Neural progenitor cell (in vitro differentiated cells): ENCODE measurements around the gene CELSR1. TPM values are rescaled to one million over a fixed set of nuclear protein-coding genes. Genes with fewer than 3 reads are reported as not detected.

Source experiments
- DNase-seq: peaks from one replicate; pipeline ENCODE4 v3.0.0-alpha.2; 2016; ENCODE audit warnings: low spot score
- H2AFZ ChIP-seq: fragments of 200-600 bp; sonication (generic); replicated peaks from 2 replicates; pipeline ENCODE4 v1.6.1; 2016; ENCODE audit warnings: antibody characterized with exemption
- H3F3A ChIP-seq: fragments of 200-600 bp; sonication (generic); 2 replicates; pipeline ENCODE4 v1.6.1; 2016; ENCODE audit warnings: antibody characterized with exemption, low read depth
- H3K27ac ChIP-seq: fragments of 200-600 bp; sonication (generic); 2 replicates; pipeline ENCODE4 v1.5.1; 2016; ENCODE audit warnings: mild to moderate bottlenecking
- H3K27me3 ChIP-seq: fragments of 200-600 bp; sonication (generic); 2 replicates; pipeline ENCODE4 v1.6.1; 2016; ENCODE audit warnings: mild to moderate bottlenecking, moderate library complexity
- H3K36me3 ChIP-seq: fragments of 200-600 bp; sonication (generic); 2 replicates; pipeline ENCODE4 v1.5.1; 2016
- H3K4me1 ChIP-seq: fragments of 200-600 bp; sonication (generic); 2 replicates; pipeline ENCODE4 v1.6.1; 2016; ENCODE audit warnings: mixed run types
- H3K4me2 ChIP-seq: fragments of 200-600 bp; sonication (generic); 2 replicates; pipeline ENCODE4 v1.6.1; 2016
- H3K4me3 ChIP-seq: fragments of 200-600 bp; sonication (generic); 2 replicates; pipeline ENCODE4 v1.5.1; 2016
- H3K79me2 ChIP-seq: fragments of 200-600 bp; sonication (generic); 2 replicates; pipeline ENCODE4 v1.6.1; 2016; ENCODE audit warnings: low read depth
- H3K9ac ChIP-seq: fragments of 200-600 bp; sonication (generic); 2 replicates; pipeline ENCODE4 v1.6.1; 2016
- H3K9me3 ChIP-seq: fragments of 200-600 bp; sonication (generic); 2 replicates; pipeline ENCODE4 v1.5.1; 2016; ENCODE audit warnings: low read depth
- H4K20me1 ChIP-seq: fragments of 200-600 bp; sonication (generic); 2 replicates; pipeline ENCODE4 v1.6.1; 2016; ENCODE audit warnings: low read depth
- H3K27ac Mint-ChIP-seq: 3 replicates; pipeline ENCODE4 v1.8.0; 2021; ENCODE audit warnings: mixed read lengths
- H3K27me3 Mint-ChIP-seq: 2 replicates; pipeline ENCODE4 v1.8.0; 2022; ENCODE audit warnings: low read depth, mild to moderate bottlenecking, inconsistent platforms, moderate library complexity, mixed read lengths; ENCODE audit not compliant: insufficient read depth
- H3K36me3 Mint-ChIP-seq: 3 replicates; pipeline ENCODE4 v1.8.0; 2021; ENCODE audit warnings: mixed read lengths
- H3K4me1 Mint-ChIP-seq: 3 replicates; pipeline ENCODE4 v1.8.0; 2021; ENCODE audit warnings: mixed read lengths
- H3K4me3 Mint-ChIP-seq: 3 replicates; pipeline ENCODE4 v1.8.0; 2021; ENCODE audit warnings: mild to moderate bottlenecking, moderate library complexity, mixed read lengths
- H3K9me3 Mint-ChIP-seq: 3 replicates; pipeline ENCODE4 v1.8.0; 2020; ENCODE audit warnings: mixed read lengths
- EZH2 ChIP-seq: fragments of 200-600 bp; sonication (generic); IDR thresholded peaks from 2 replicates; pipeline ENCODE4 v1.6.1; 2017; ENCODE audit warnings: antibody characterized with exemption, mild to moderate bottlenecking, moderate library complexity
- EZH2phosphoT487 ChIP-seq: fragments of 200-600 bp; sonication (generic); IDR thresholded peaks from 2 replicates; pipeline ENCODE4 v1.6.1; 2017; ENCODE audit warnings: antibody characterized with exemption
- total RNA-seq: library from RNA; depleted of rRNA; stranded (reverse); fragments of >200 nt; gene quantifications from 2 replicates; pipeline ENCODE4 v1.2.3, GENCODE V29; 2015; ENCODE audit warnings: low replicate concordance
- TF ChIP-seq, protein P1 (sequence below): fragments of 200-600 bp; sonication (generic); IDR thresholded peaks from 2 replicates; pipeline ENCODE4 v1.5.1; 2017; ENCODE audit warnings: antibody characterized with exemption, mild to moderate bottlenecking

The CELSR1 gene
- total RNA-seq, 1 donor from 2014 or later, result 12.3 TPM

DNA sequence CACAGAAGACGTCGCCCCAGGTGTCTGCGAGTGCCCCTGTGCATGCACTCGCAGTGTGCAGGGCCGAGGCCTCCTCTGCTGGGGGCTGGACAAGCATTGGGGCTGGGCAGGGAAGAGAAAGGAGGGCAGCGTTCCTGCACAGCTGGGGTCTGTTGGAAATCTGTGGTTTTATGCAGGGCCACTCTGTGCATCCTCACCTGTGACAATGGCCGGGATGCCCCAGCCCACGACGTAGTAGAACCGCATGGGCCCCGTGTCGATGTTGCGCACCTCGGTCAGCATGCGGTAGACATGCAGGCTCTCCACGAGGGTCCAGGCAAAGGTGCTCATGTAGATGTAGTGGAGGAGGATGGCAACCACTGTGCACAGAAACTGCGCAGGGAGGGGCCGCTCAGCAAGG is 164.7 kb downstream of the CELSR1 start:
- H3K27me3 ChIP-seq, result peaks cover 4% of the 10 kb centered on the region
- no peak overlapping the region for H3K4me2 ChIP-seq
- no peak overlapping the region for H2AFZ ChIP-seq
- H3K9me3 Mint-ChIP-seq, result peaks cover 22% of the 10 kb centered on the region
- peaks cover 27% of the 10 kb centered on the region for H3K4me1 Mint-ChIP-seq
- H3K36me3 Mint-ChIP-seq, result peaks cover 38% of the 10 kb centered on the region
- no peak overlapping the region for H3K4me3 ChIP-seq
- H3K27me3 Mint-ChIP-seq, result peaks cover 9% of the 10 kb centered on the region
- no peak overlapping the region for H3K9ac ChIP-seq
- peaks cover 14% of the 10 kb centered on the region for H3F3A ChIP-seq
- H3K4me1 ChIP-seq, result peaks cover 11% of the 10 kb centered on the region
- H3K79me2 ChIP-seq, result no peaks in the 10 kb centered on the region
- H3K4me3 Mint-ChIP-seq, result no peak overlapping the region
- no peak for DNase-seq
- TF ChIP-seq EZH2 (no peak), EZH2phosphoT487 (no peak)
- TF ChIP-seq, protein P1, sequence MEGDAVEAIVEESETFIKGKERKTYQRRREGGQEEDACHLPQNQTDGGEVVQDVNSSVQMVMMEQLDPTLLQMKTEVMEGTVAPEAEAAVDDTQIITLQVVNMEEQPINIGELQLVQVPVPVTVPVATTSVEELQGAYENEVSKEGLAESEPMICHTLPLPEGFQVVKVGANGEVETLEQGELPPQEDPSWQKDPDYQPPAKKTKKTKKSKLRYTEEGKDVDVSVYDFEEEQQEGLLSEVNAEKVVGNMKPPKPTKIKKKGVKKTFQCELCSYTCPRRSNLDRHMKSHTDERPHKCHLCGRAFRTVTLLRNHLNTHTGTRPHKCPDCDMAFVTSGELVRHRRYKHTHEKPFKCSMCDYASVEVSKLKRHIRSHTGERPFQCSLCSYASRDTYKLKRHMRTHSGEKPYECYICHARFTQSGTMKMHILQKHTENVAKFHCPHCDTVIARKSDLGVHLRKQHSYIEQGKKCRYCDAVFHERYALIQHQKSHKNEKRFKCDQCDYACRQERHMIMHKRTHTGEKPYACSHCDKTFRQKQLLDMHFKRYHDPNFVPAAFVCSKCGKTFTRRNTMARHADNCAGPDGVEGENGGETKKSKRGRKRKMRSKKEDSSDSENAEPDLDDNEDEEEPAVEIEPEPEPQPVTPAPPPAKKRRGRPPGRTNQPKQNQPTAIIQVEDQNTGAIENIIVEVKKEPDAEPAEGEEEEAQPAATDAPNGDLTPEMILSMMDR, result no peak
- H4K20me1 ChIP-seq, result peaks cover 11% of the 10 kb centered on the region
- no peak overlapping the region for H3K27ac ChIP-seq
- H3K9me3 ChIP-seq, result peaks cover 5% of the 10 kb centered on the region
- H3K36me3 ChIP-seq, result peaks cover 6% of the 10 kb centered on the region
- H3K27ac Mint-ChIP-seq, result peak overlapping the region; percentile 14

DNA sequence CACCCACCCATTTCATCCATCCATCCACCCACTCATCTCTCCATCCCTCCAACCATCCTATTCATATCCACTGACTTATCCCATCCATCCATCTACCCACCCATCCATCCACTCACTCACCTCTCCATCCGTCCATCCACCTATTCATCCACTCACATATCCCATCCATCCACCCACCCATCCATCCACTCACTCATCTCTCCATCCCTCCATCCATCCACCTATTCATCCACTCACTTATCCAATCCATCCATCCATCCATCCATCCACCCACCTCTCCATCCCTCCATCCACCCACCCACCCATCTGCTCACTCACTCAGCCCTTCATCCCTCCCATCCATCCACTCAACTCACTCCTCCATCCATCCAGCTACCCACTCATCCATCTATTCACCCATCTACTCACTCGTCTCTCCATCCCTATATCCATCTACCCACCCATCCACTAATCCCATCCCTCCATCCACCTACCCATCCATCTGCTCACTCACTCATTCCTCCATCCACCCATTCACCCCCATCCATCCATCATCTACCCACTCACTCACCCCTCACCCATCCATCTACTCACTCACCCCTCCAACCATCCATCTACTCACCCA is 165.7 kb downstream of the CELSR1 start:
- Histone ChIP-seq H4K20me1 (peaks cover 1% of the 10 kb centered on the region), H3K79me2 (no peaks in the 10 kb centered on the region), H3K9ac (no peak overlapping the region), H3K9me3 (peaks cover 5% of the 10 kb centered on the region), H2AFZ (no peak overlapping the region), H3K4me3 (no peak overlapping the region), H3K36me3 (peaks cover 6% of the 10 kb centered on the region), H3K27me3 (peaks cover under 1% of the 10 kb centered on the region), H3K4me1 (peaks cover 1% of the 10 kb centered on the region), H3F3A (peaks cover 4% of the 10 kb centered on the region), H3K4me2 (no peak overlapping the region), H3K27ac (no peak overlapping the region)
- no peak for TF ChIP-seq EZH2
- TF ChIP-seq, protein P1, result no peak
- no peak for TF ChIP-seq EZH2phosphoT487
- DNase-seq, result no peak
- H3K9me3 Mint-ChIP-seq, result peaks cover 15% of the 10 kb centered on the region
- H3K27ac Mint-ChIP-seq, result no peak overlapping the region
- H3K4me3 Mint-ChIP-seq, result peak overlapping the region; percentile 41
- peaks cover 8% of the 10 kb centered on the region for H3K27me3 Mint-ChIP-seq
- peaks cover 19% of the 10 kb centered on the region for H3K4me1 Mint-ChIP-seq
- H3K36me3 Mint-ChIP-seq, result peaks cover 30% of the 10 kb centered on the region

DNA sequence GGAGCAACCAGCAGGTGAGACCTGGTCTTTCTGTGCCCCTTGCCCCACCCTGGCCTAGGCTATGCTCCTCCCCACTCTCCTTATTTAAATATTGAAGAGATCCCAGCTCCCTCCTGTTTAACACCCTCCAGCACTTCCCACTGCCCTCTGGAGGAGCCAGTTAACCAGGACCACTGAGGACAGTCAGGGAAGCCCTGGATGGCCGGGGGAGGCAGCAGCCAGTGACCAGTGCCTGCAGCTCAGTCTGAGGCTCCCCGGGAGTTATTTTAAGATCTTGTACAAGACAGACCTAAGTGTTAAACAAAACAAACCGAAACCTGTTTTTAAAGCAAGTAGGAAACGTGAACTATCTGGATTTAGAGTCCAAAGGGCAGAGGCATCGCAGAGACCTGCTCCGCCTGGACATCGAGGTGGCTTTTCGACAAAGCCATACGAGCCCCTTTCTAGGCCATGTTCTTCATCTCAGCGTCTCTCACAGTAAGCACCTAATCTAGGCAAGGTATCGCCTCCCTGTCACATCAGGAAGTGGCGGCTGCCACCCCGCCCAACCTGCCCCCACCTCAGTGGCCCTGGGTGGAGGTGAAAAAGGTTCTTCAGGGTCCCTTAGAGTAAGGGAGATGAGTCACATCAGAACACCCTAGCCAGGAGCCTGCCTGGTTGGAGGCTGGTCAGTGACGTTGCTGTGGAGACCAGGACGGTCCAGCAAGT is 166.7 kb downstream of the CELSR1 start:
- Mint-ChIP-seq H3K36me3 (peaks cover 22% of the 10 kb centered on the region), H3K27ac (no peak overlapping the region), H3K4me3 (no peak overlapping the region), H3K27me3 (peaks cover 7% of the 10 kb centered on the region), H3K9me3 (peaks cover 7% of the 10 kb centered on the region), H3K4me1 (peaks cover 14% of the 10 kb centered on the region)
- Histone ChIP-seq H3K36me3 (no peaks in the 10 kb centered on the region), H4K20me1 (no peaks in the 10 kb centered on the region), H3K4me1 (no peaks in the 10 kb centered on the region), H3K27ac (no peak overlapping the region), H3K4me3 (no peak overlapping the region), H3K4me2 (no peak overlapping the region), H3F3A (no peaks in the 10 kb centered on the region), H3K9ac (no peak overlapping the region), H2AFZ (no peak overlapping the region), H3K27me3 (no peaks in the 10 kb centered on the region), H3K9me3 (no peaks in the 10 kb centered on the region), H3K79me2 (no peaks in the 10 kb centered on the region)
- DNase-seq, result no peak
- TF ChIP-seq, protein P1, result no peak
- TF ChIP-seq EZH2 (no peak), EZH2phosphoT487 (no peak)
